Pancreas (tissue), 10 donors: ENCODE measurements around the gene NAA11. TPM values are rescaled to one million over a fixed set of nuclear protein-coding genes. Genes with fewer than 3 reads are reported as not detected.

Experiments
- ATAC-seq, 4 donors: fragments of 200-7000 bp; cut with Tn5 transposase; one replicate each; pipeline versions ENCODE4 v1.8.0 to v1.9.1; 2020; ENCODE audit warnings: mild to moderate bottlenecking in 4 of 4, moderate library complexity in 4 of 4
- DNase-seq, 6 donors: peaks; one replicate each; pipeline ENCODE4 v3.0.0-alpha.2; 2020
- FAIRE-seq: peaks from 2 replicates; lab custom pipeline; 2012; peaks lifted over from hg19 to GRCh38; lab: Jason Lieb, UNC
- H3K27ac ChIP-seq, 4 donors: fragments of 200-600 bp; sonication (generic); 1 replicate in 3 of 4; 2 replicates in 1 of 4; pipeline versions ENCODE4 v1.5.0 to v1.8.0; 2020
- H3K27me3 ChIP-seq, 4 donors: fragments of 200-600 bp; one replicate each; pipeline ENCODE4 v1.8.0; 2021
- H3K36me3 ChIP-seq, 3 donors: fragments of 200-600 bp; sonication (generic) in 1 of 3; one replicate each; pipeline versions ENCODE4 v1.5.0 to v1.8.0; 2020 to 2021
- H3K4me1 ChIP-seq, 3 donors: fragments of 200-600 bp; one replicate each; pipeline ENCODE4 v1.8.0; 2021
- H3K4me3 ChIP-seq, 4 donors: fragments of 200-600 bp; sonication (generic) in 2 of 4; one replicate each; pipeline versions ENCODE4 v1.5.0 to v1.8.0; 2020 to 2021
- H3K9me3 ChIP-seq, 4 donors: fragments of 200-600 bp; one replicate each; pipeline ENCODE4 v1.8.0; 2021
- CTCF ChIP-seq, 4 donors: fragments of 200-600 bp; sonication (generic) in 3 of 4; IDR thresholded peaks; one replicate each; pipeline versions ENCODE4 v1.5.0 to v1.8.0; 2021; ENCODE audit warnings: antibody characterized with exemption in 4 of 4
- WGBS, 2 donors: extraction: QIAGEN DNeasy Blood & Tissue Kit; methylation state at CpG; one replicate each; pipeline ENCODE4 v1.1.7; 2013; 5-methylcytosine and 5-hydroxymethylcytosine counted together
- intact Hi-C, 3 donors: fragments of 100-400 bp; cut with DNase I; formaldehyde crosslinking; loops; one replicate each; pipeline versions ENCODE4 v1.11.1 to v1.14.2; 2022
- polyA plus RNA-seq, 2 donors: library from polyadenylated mRNA; stranded (reverse); fragments of 200-250 nt; gene quantifications; one replicate each; pipeline ENCODE4 v1.2.3, GENCODE V29; 2013
- total RNA-seq, 6 donors: library from RNA; stranded (reverse); fragmentation: NEBNext Ultra II Directional in 4 of 6; extraction: Animal tissue kit (Norgen Biotek cat#: 25700) in 4 of 6; gene quantifications; one replicate each; pipeline versions ENCODE4 v1.2.1 to v1.2.4, GENCODE V29; 2021 to 2023
- donor health status: healthy with polysubstance abuse.
- donor health status: DM: no; HTN: no; CAD: no; lungs with moderate emphysema.
- donor health status: DM: no; HTN: no; CAD: no.
- donor health status: control.
- donor health status: control.
- donor health status: Bipolar disorder and iron deficiency.
- donor health status: DM: yes; HTN: yes; CAD: no.
- donor health status: DM: no; HTN: no; CAD: no.
- donor health status: DM: no; HTN: no; CAD: no.
- donor health status: DM: yes; HTN: yes; CAD: no.

The NAA11 gene
- total and polyA plus RNA-seq, 8 donors = not detected

- intact Hi-C loops = no loop called here
- DNase-seq (no peak), ATAC-seq (peak in 2 of 4 donors; percentile 40 to 52), FAIRE-seq (no peak)
- H3K36me3 ChIP-seq = no peaks in the 10 kb centered on the region
- 67 to 69% methylated on average over 1 of the region's 1 CpG for WGBS, 2 donors
- TF ChIP-seq CTCF (IDR thresholded peaks at IDR 0.05) = no peak
- no peaks in the 10 kb centered on the region for H3K4me1 ChIP-seq
- H3K27me3 ChIP-seq = no peaks in the 10 kb centered on the region
- H3K9me3 ChIP-seq = no peaks in the 10 kb centered on the region
- H3K27ac ChIP-seq = no peak overlapping the region
- no peak overlapping the region for H3K4me3 ChIP-seq
Observed at GRCh38 chr4:79273915-79274314, 51.9 kb downstream of the NAA11 start.

- Histone ChIP-seq H3K4me3 (no peak overlapping the region), H3K4me1 (no peaks in the 10 kb centered on the region), H3K27ac (no peak overlapping the region), H3K36me3 (no peaks in the 10 kb centered on the region), H3K27me3 (no peaks in the 10 kb centered on the region), H3K9me3 (no peaks in the 10 kb centered on the region)
- intact Hi-C loops = no loop called here
- FAIRE-seq = no peak
- WGBS, 2 donors = 52 to 56% methylated on average over 4 of the region's 4 CpGs
- no peak for TF ChIP-seq CTCF (IDR thresholded peaks at IDR 0.05)
- DNase-seq = no peak
- no peak for ATAC-seq
Observed at GRCh38 chr4:79272761-79273160, 53.1 kb downstream of the NAA11 start.

- FAIRE-seq (no peak), ATAC-seq (no peak)
- intact Hi-C loops = no loop called here
Observed at GRCh38 chr4:79272126-79272525, 53.7 kb downstream of the NAA11 start.

GRCh38 chr4:79267671-79268070, 58.2 kb downstream of the NAA11 start:
- Histone ChIP-seq H3K9me3 (no peaks in the 10 kb centered on the region), H3K36me3 (no peaks in the 10 kb centered on the region), H3K4me1 (no peaks in the 10 kb centered on the region), H3K27me3 (no peaks in the 10 kb centered on the region), H3K4me3 (no peak overlapping the region), H3K27ac (no peak overlapping the region)
- no peak for ATAC-seq
- 24 to 36% methylated on average over 1 of the region's 1 CpG for WGBS, 2 donors
- FAIRE-seq = no peak
- no peak for DNase-seq
- intact Hi-C loops = no loop called here
- no peak for TF ChIP-seq CTCF (IDR thresholded peaks at IDR 0.05)

More at GRCh38 chr4:79272126-79272525, 53.7 kb downstream of the NAA11 start:
- no peaks in the 10 kb centered on the region for H3K36me3 ChIP-seq
- DNase-seq = no peak
- no peak overlapping the region for H3K4me3 ChIP-seq
- no peaks in the 10 kb centered on the region for H3K9me3 ChIP-seq
- no peaks in the 10 kb centered on the region for H3K4me1 ChIP-seq
- H3K27ac ChIP-seq = no peak overlapping the region
- H3K27me3 ChIP-seq = no peaks in the 10 kb centered on the region
- no peak for TF ChIP-seq CTCF (IDR thresholded peaks at IDR 0.05)

Other genes with a start within 250 kb of the NAA11 start
- gene GK2, start 82.2 kb upstream of the NAA11 start, total RNA-seq = not detected
- not detected for gene GK2, start 82.2 kb upstream of the NAA11 start, polyA plus RNA-seq